Measurements from ENCODE around the gene PELI2.

DNA sequence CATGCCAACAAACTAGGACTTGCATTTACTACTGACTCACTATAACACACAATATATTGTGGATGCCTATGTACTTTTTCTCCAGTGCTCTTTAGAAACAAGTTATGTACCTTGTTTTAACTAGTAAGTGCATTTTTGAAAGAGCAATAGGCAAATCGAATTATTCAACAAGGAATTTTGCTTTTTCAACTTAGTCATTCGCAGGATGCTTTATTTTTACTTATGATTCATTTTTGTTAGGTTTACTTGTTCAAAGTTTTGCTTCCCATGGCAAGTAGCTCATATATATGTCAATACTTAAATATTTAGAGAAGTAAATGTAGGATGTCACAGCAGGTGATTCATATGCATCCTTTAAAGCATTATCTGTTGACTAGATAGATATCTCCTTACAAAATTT is 149.8 kb downstream of the PELI2 start:
- TF ChIP-seq EP300 (IDR thresholded peaks at IDR 0.05) (no peak), POLR2A (IDR thresholded peaks at IDR 0.05) (no peak)
- TF ChIP-seq, protein P1, sequence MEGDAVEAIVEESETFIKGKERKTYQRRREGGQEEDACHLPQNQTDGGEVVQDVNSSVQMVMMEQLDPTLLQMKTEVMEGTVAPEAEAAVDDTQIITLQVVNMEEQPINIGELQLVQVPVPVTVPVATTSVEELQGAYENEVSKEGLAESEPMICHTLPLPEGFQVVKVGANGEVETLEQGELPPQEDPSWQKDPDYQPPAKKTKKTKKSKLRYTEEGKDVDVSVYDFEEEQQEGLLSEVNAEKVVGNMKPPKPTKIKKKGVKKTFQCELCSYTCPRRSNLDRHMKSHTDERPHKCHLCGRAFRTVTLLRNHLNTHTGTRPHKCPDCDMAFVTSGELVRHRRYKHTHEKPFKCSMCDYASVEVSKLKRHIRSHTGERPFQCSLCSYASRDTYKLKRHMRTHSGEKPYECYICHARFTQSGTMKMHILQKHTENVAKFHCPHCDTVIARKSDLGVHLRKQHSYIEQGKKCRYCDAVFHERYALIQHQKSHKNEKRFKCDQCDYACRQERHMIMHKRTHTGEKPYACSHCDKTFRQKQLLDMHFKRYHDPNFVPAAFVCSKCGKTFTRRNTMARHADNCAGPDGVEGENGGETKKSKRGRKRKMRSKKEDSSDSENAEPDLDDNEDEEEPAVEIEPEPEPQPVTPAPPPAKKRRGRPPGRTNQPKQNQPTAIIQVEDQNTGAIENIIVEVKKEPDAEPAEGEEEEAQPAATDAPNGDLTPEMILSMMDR (IDR thresholded peaks at IDR 0.05): no peak

All from ovary (tissue), 3 donors.